Liver (tissue), 9 donors: ENCODE measurements around the gene TRIP12. TPM values are rescaled to one million over a fixed set of nuclear protein-coding genes. Genes with fewer than 3 reads are reported as not detected.

Experiments
- DNase-seq: peaks from one replicate; pipeline ENCODE4 v3.0.0-alpha.2; 2017; ENCODE audit warnings: low spot score
- H3K27ac ChIP-seq, 2 donors: one replicate each; pipeline ENCODE4 v1.7.0; 2013; ENCODE audit warnings: inconsistent platforms in 2 of 2, low read length in 2 of 2, control low read depth in 1 of 2, low read depth in 1 of 2, mild to moderate bottlenecking in 1 of 2
- H3K27me3 ChIP-seq, 4 donors: one replicate each; pipeline versions ENCODE4 v1.6.1 to v1.7.0; 2013; ENCODE audit warnings: low read length in 3 of 4, inconsistent platforms in 1 of 4, mild to moderate bottlenecking in 1 of 4, moderate library complexity in 1 of 4; ENCODE audit not compliant: control insufficient read depth in 4 of 4, insufficient read depth in 4 of 4
- H3K36me3 ChIP-seq, 4 donors: one replicate each; pipeline versions ENCODE4 v1.6.1 to v1.7.0; 2013; ENCODE audit warnings: low read length in 3 of 4, mild to moderate bottlenecking in 3 of 4, low read depth in 1 of 4, moderate library complexity in 1 of 4; ENCODE audit not compliant: control insufficient read depth in 4 of 4, insufficient read depth in 3 of 4
- H3K4me1 ChIP-seq, 4 donors: one replicate each; pipeline versions ENCODE4 v1.6.1 to v1.7.0; 2013; ENCODE audit warnings: low read length in 3 of 4, mild to moderate bottlenecking in 3 of 4, moderate library complexity in 1 of 4; ENCODE audit not compliant: control insufficient read depth in 4 of 4, insufficient read depth in 4 of 4
- H3K4me3 ChIP-seq, 3 donors: one replicate each; pipeline versions ENCODE4 v1.6.1 to v1.7.0; 2013; ENCODE audit warnings: low read length in 3 of 3, control low read depth in 1 of 3, low read depth in 1 of 3, mild to moderate bottlenecking in 1 of 3
- H3K9ac ChIP-seq, 2 donors: one replicate each; pipeline ENCODE4 v1.7.0; 2013; ENCODE audit warnings: low read length in 2 of 2, mild to moderate bottlenecking in 2 of 2, moderate library complexity in 2 of 2, control low read depth in 1 of 2, low read depth in 1 of 2
- H3K9me3 ChIP-seq, 4 donors: one replicate each; pipeline versions ENCODE4 v1.6.1 to v1.7.0; 2013; ENCODE audit warnings: low read length in 3 of 4; ENCODE audit not compliant: control insufficient read depth in 4 of 4
- CTCF ChIP-seq: fragments of 150-350 bp; IDR thresholded peaks from 2 replicates; pipeline ENCODE4 v1.5.1; 2017; ENCODE audit warnings: improper control_type of control experiment, low read depth, low read length; ENCODE audit not compliant: missing input control
- EGR1 ChIP-seq, 2 donors: IDR thresholded peaks; 2 replicates each; pipeline ENCODE4 v1.6.1; 2016 to 2018; ENCODE audit warnings: antibody characterized with exemption in 2 of 2, low read depth in 2 of 2
- FOXA2 ChIP-seq: IDR thresholded peaks from 2 replicates; pipeline ENCODE4 v1.6.1; 2016; ENCODE audit warnings: antibody characterized with exemption
- GABPA ChIP-seq, 2 donors: IDR thresholded peaks in 1 of 2; conservative IDR thresholded peaks in 1 of 2; 2 replicates each; pipeline ENCODE4 v1.6.1; 2016; ENCODE audit warnings: antibody characterized with exemption in 2 of 2, mild to moderate bottlenecking in 1 of 2, moderate library complexity in 1 of 2
- HNF4G ChIP-seq: IDR thresholded peaks from 2 replicates; pipeline ENCODE4 v1.6.1; 2016; ENCODE audit warnings: antibody characterized with exemption
- JUND ChIP-seq, 2 donors: IDR thresholded peaks; 2 replicates each; pipeline ENCODE4 v1.6.1; 2016; ENCODE audit warnings: antibody characterized with exemption in 2 of 2
- MAX ChIP-seq: IDR thresholded peaks from 2 replicates; pipeline ENCODE4 v1.6.1; 2016; ENCODE audit warnings: antibody characterized with exemption
- NR2F2 ChIP-seq: IDR thresholded peaks from 2 replicates; pipeline ENCODE4 v1.6.1; 2016; ENCODE audit warnings: antibody characterized with exemption
- RAD21 ChIP-seq, 2 donors: IDR thresholded peaks; 2 replicates each; pipeline ENCODE4 v1.6.1; 2016; ENCODE audit warnings: antibody characterized with exemption in 2 of 2, mild to moderate bottlenecking in 2 of 2
- RXRA ChIP-seq, 2 donors: IDR thresholded peaks; 2 replicates each; pipeline ENCODE4 v1.6.1; 2017 to 2018; ENCODE audit warnings: antibody characterized with exemption in 2 of 2, mild to moderate bottlenecking in 1 of 2
- TAF1 ChIP-seq: conservative IDR thresholded peaks from 2 replicates; pipeline ENCODE4 v1.6.1; 2016; ENCODE audit warnings: antibody characterized with exemption, mild to moderate bottlenecking
- ZBTB33 ChIP-seq: IDR thresholded peaks from 2 replicates; pipeline ENCODE4 v1.6.1; 2016; ENCODE audit warnings: antibody characterized with exemption
- WGBS: extraction: QIAGEN DNeasy Blood & Tissue Kit; methylation state at CpG from one replicate; pipeline ENCODE4 v1.1.7; 2013; 5-methylcytosine and 5-hydroxymethylcytosine counted together
- polyA plus RNA-seq, 2 donors: library from polyadenylated mRNA; stranded (reverse) in 1 of 2; unstranded in 1 of 2; fragments of 200-250 nt in 1 of 2; fragments of >200 nt in 1 of 2; fragmentation: Nextera tagmentation in 1 of 2; extraction: Ambion mirVana in 1 of 2; gene quantifications; one replicate each; pipeline versions ENCODE4 v1.2.1 to v1.2.3, GENCODE V29; 2013 to 2015
- total RNA-seq, 2 donors: library from RNA; depleted of rRNA; stranded (reverse); fragments of >200 nt; gene quantifications; one replicate each; pipeline ENCODE4 v1.2.3, GENCODE V29; 2014
- TF ChIP-seq, protein P1 (sequence below): IDR thresholded peaks from 2 replicates; pipeline ENCODE4 v1.6.1; 2016; ENCODE audit warnings: antibody characterized with exemption, mild to moderate bottlenecking
- donor health status: healthy.
- donor health status: healthy.
- donor health status: healthy.
- donor health status: healthy.
- donor health status: healthy.

The TRIP12 gene
- total and polyA plus RNA-seq, 4 donors: 13.9 to 128 (median 67.4) TPM

DNA sequence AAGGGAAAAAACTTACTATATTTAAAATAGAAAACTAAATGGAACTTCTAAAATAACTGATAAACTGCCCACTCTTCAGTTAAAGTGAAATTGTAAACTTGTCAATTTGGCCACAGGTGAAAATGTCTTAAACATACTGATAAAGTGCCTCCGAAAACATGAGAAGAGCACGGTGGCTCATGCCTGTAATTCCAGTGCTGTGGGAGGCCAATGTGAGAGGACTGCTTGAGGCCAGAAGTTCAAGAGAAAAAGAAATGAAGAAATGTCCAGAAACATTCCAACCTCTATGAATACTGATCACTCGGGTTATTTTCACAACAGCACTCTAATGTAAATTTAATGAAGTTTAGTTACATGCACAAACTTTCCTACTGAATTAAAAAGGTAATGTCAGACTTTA, 144.1 kb downstream of the TRIP12 start:
- Histone ChIP-seq H3K36me3 (peaks cover 6 to 45% (median 39%) of the 10 kb centered on the region in 4 donors), H3K4me3 (no peak overlapping the region), H3K9me3 (no peaks in the 10 kb centered on the region), H3K27ac (no peak overlapping the region), H3K27me3 (no peaks in the 10 kb centered on the region), H3K9ac (no peak overlapping the region), H3K4me1 (no peaks in the 10 kb centered on the region)
- TF ChIP-seq TAF1 (no peak), RAD21 (IDR thresholded peaks at IDR 0.05) (no peak), FOXA2 (no peak), HNF4G (no peak), ZBTB33 (no peak), EGR1 (IDR thresholded peaks at IDR 0.05; ENCODE audit: low read depth in 2 of 2) (no peak), CTCF (no peak), JUND (IDR thresholded peaks at IDR 0.05) (no peak), MAX (no peak)
- TF ChIP-seq, protein P1, sequence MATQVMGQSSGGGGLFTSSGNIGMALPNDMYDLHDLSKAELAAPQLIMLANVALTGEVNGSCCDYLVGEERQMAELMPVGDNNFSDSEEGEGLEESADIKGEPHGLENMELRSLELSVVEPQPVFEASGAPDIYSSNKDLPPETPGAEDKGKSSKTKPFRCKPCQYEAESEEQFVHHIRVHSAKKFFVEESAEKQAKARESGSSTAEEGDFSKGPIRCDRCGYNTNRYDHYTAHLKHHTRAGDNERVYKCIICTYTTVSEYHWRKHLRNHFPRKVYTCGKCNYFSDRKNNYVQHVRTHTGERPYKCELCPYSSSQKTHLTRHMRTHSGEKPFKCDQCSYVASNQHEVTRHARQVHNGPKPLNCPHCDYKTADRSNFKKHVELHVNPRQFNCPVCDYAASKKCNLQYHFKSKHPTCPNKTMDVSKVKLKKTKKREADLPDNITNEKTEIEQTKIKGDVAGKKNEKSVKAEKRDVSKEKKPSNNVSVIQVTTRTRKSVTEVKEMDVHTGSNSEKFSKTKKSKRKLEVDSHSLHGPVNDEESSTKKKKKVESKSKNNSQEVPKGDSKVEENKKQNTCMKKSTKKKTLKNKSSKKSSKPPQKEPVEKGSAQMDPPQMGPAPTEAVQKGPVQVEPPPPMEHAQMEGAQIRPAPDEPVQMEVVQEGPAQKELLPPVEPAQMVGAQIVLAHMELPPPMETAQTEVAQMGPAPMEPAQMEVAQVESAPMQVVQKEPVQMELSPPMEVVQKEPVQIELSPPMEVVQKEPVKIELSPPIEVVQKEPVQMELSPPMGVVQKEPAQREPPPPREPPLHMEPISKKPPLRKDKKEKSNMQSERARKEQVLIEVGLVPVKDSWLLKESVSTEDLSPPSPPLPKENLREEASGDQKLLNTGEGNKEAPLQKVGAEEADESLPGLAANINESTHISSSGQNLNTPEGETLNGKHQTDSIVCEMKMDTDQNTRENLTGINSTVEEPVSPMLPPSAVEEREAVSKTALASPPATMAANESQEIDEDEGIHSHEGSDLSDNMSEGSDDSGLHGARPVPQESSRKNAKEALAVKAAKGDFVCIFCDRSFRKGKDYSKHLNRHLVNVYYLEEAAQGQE: no peak
- WGBS: 94% methylated on average over 3 of the region's 3 CpGs
- no peak for DNase-seq

GRCh38 chr2:229775614-229776313, 146.0 kb downstream of the TRIP12 start:
- no peaks in the 10 kb centered on the region for H3K27me3 ChIP-seq
- WGBS: 93% methylated on average over 3 of the region's 3 CpGs
- no peak overlapping the region for H3K4me3 ChIP-seq
- H3K27ac ChIP-seq: no peak overlapping the region
- H3K4me1 ChIP-seq: no peaks in the 10 kb centered on the region
- DNase-seq: no peak
- H3K9ac ChIP-seq: no peak overlapping the region
- peaks cover 6 to 54% (median 45%) of the 10 kb centered on the region in 4 donors for H3K36me3 ChIP-seq
- TF ChIP-seq NR2F2 (no peak), FOXA2 (no peak), RXRA (IDR thresholded peaks at IDR 0.05) (peak in 1 of 2 donors; percentile 14), GABPA (IDR thresholded peaks at IDR 0.05 in 1 of 2, conservative IDR thresholded peaks at IDR 0.05 in 1 of 2) (no peak), MAX (no peak), CTCF (no peak)
- H3K9me3 ChIP-seq: no peaks in the 10 kb centered on the region
